ENCODE results near the gene ERBB2. TPM values are rescaled to one million over a fixed set of nuclear protein-coding genes. Genes with fewer than 3 reads are reported as not detected.

Gene ERBB2
- total RNA-seq, 4 donors from 2014 or later, result 104 to 339 (median 247) TPM

- H3K36me3 ChIP-seq, result no peaks in the 10 kb centered on the region
- peak overlapping the region in 1 of 4 donors; percentile 96 for H3K27ac ChIP-seq
- no peak for DNase-seq
- TF ChIP-seq CTCF (IDR thresholded peaks at IDR 0.05), result no peak
- TF ChIP-seq POLR2A (IDR thresholded peaks at IDR 0.05), result no peak
- no peaks in the 10 kb centered on the region for H3K9me3 ChIP-seq
- peaks cover 2 to 54% (median 5%) of the 10 kb centered on the region in 4 donors for H3K4me1 ChIP-seq
- peak overlapping the region in 2 of 4 donors; percentile 6 to 76 for H3K4me3 ChIP-seq
- no peaks in the 10 kb centered on the region for H3K27me3 ChIP-seq
Observed at GRCh38 chr17:39701784-39702422, 2.0 kb downstream of the ERBB2 start.

- Histone ChIP-seq H3K9me3 (no peaks in the 10 kb centered on the region), H3K4me1 (peaks cover 3 to 67% (median 6%) of the 10 kb centered on the region in 4 donors), H3K27me3 (no peaks in the 10 kb centered on the region), H3K36me3 (peaks cover 0 to 10% (median 0%) of the 10 kb centered on the region in 3 donors), H3K4me3 (peak overlapping the region in 1 of 4 donors; percentile 14), H3K27ac (peak overlapping the region in 3 of 4 donors; percentile 64 to 92 (median 76))
- TF ChIP-seq CTCF (IDR thresholded peaks at IDR 0.05), result no peak
- no peak for TF ChIP-seq POLR2A (IDR thresholded peaks at IDR 0.05)
- no peak for DNase-seq
Observed at GRCh38 chr17:39702901-39703893, 3.3 kb downstream of the ERBB2 start.

- Histone ChIP-seq H3K36me3 (peaks cover 0 to 17% (median 0%) of the 10 kb centered on the region in 3 donors), H3K4me3 (no peak overlapping the region), H3K27me3 (no peaks in the 10 kb centered on the region), H3K4me1 (peaks cover 3 to 71% (median 6%) of the 10 kb centered on the region in 4 donors), H3K9me3 (no peaks in the 10 kb centered on the region), H3K27ac (peak overlapping the region in 3 of 4 donors; percentile 64 to 92 (median 76))
- no peak for DNase-seq
- no peak for TF ChIP-seq CTCF (IDR thresholded peaks at IDR 0.05)
- TF ChIP-seq POLR2A (IDR thresholded peaks at IDR 0.05), result no peak
Observed at GRCh38 chr17:39703913-39704312, 4.0 kb downstream of the ERBB2 start.

- peaks cover 3 to 71% (median 6%) of the 10 kb centered on the region in 4 donors for H3K4me1 ChIP-seq
Observed at GRCh38 chr17:39704821-39705551, 5.1 kb downstream of the ERBB2 start.

More at GRCh38 chr17:39704821-39705551, 5.1 kb downstream of the ERBB2 start:
- peak in 1 of 3 donors; percentile 51 for DNase-seq
- no peak for TF ChIP-seq POLR2A (IDR thresholded peaks at IDR 0.05)
- TF ChIP-seq CTCF (IDR thresholded peaks at IDR 0.05), result peak in 3 of 6 experiments; percentile 38 to 51 (median 47)
- Histone ChIP-seq H3K27ac (peak overlapping the region in 3 of 4 donors; percentile 76 to 92 (median 91)), H3K36me3 (peaks cover 0 to 28% (median 0%) of the 10 kb centered on the region in 3 donors), H3K4me3 (peak overlapping the region in 2 of 4 donors; percentile 10 to 19), H3K9me3 (no peaks in the 10 kb centered on the region), H3K27me3 (no peaks in the 10 kb centered on the region)

Measured in Peyer's patch (tissue), 4 donors.